Gastrocnemius medialis (tissue), 4 donors: Measurements from ENCODE around the gene HPCAL4.

ENCODE experiments used
- CTCF ChIP-seq, 5 experiments: fragments of 450-650 bp in 3 of 5; fragments of 200-600 bp in 2 of 5; sonication (generic) in 2 of 5; IDR thresholded peaks in 4 of 5; conservative IDR thresholded peaks in 1 of 5; 1 replicate in 4 of 5; 2 replicates in 1 of 5; pipeline ENCODE4 v1.5.1; 2016 to 2019; ENCODE audit warnings: antibody characterized with exemption in 5 of 5, mild to moderate bottlenecking in 3 of 5, moderate library complexity in 3 of 5
- POLR2A ChIP-seq, 2 donors: fragments of 450-650 bp; IDR thresholded peaks; one replicate each; pipeline ENCODE4 v1.6.1; 2017; ENCODE audit warnings: antibody characterized with exemption in 2 of 2, mild to moderate bottlenecking in 2 of 2, moderate library complexity in 2 of 2

- no peak for TF ChIP-seq POLR2A (IDR thresholded peaks at IDR 0.05)
- TF ChIP-seq CTCF (IDR thresholded peaks at IDR 0.05 in 4 of 5, conservative IDR thresholded peaks at IDR 0.05 in 1 of 5) = no peak
Observed at GRCh38 chr1:39684313-39684664, 6.9 kb downstream of the HPCAL4 start.
